H1 (cell line): Measurements from ENCODE around the gene HIC1. TPM values are rescaled to one million over a fixed set of nuclear protein-coding genes. Genes with fewer than 3 reads are reported as not detected.

Source experiments
- CTCF ChIA-PET: fragments of 300-600 bp; sonication (Branson Sonifier 250); formaldehyde crosslinking; loops from one replicate; lab custom pipeline; 2021; ENCODE audit not compliant: partially characterized antibody; lab: Charles Lee
- POLR2A ChIA-PET: fragments of 300-600 bp; sonication (Branson Sonifier 250); formaldehyde crosslinking; loops from one replicate; lab custom pipeline; 2021; ENCODE audit warnings: inconsistent platforms; ENCODE audit not compliant: partially characterized antibody; lab: Charles Lee
- DNase-seq, 2 experiments: peaks; one replicate each; pipeline versions ENCODE4 v3.0.0 to v3.0.0-alpha.2; 2010 to 2022; ENCODE audit warnings: low spot score in 2 of 2, low read depth in 1 of 2, mixed read lengths in 1 of 2
- FAIRE-seq: peaks from 2 replicates; lab custom pipeline; 2011; peaks lifted over from hg19 to GRCh38; lab: Jason Lieb, UNC
- H2AFZ ChIP-seq: 2 replicates; pipeline ENCODE4 v1.8.1; 2012; ENCODE audit warnings: low read length, inconsistent platforms
- H2AK5ac ChIP-seq: 2 replicates; pipeline ENCODE4 v1.6.1; 2013; ENCODE audit warnings: low read depth, low read length
- H2BK120ac ChIP-seq: replicated peaks from 2 replicates; pipeline ENCODE3; 2013; ENCODE audit warnings: low read depth, low read length, inconsistent platforms
- H2BK12ac ChIP-seq: 2 replicates; pipeline ENCODE4 v1.6.1; 2013; ENCODE audit warnings: low read depth, low read length
- H2BK15ac ChIP-seq: 2 replicates; pipeline ENCODE4 v1.6.1; 2013; ENCODE audit warnings: low read length
- H2BK20ac ChIP-seq: 2 replicates; pipeline ENCODE4 v1.6.1; 2013; ENCODE audit warnings: low read length
- H2BK5ac ChIP-seq: 2 replicates; pipeline ENCODE4 v1.6.1; 2013; ENCODE audit warnings: low read depth, low read length
- H3K14ac ChIP-seq: 2 replicates; pipeline ENCODE4 v1.6.1; 2013; ENCODE audit warnings: inconsistent platforms; ENCODE audit not compliant: insufficient read length
- H3K18ac ChIP-seq: 2 replicates; pipeline ENCODE4 v1.6.1; 2013; ENCODE audit warnings: low read length; ENCODE audit errors: extremely low read depth
- H3K23ac ChIP-seq: 2 replicates; pipeline ENCODE4 v1.6.1; 2013; ENCODE audit warnings: inconsistent platforms; ENCODE audit not compliant: insufficient read length
- H3K23me2 ChIP-seq: 2 replicates; pipeline ENCODE4 v1.6.1; 2013; ENCODE audit warnings: low read depth, low read length
- H3K27ac ChIP-seq: 2 replicates; pipeline ENCODE4 v1.6.1; 2011; ENCODE audit warnings: low read depth, low read length, inconsistent platforms
- H3K27me3 ChIP-seq, 4 experiments: replicated peaks in 1 of 4; 1 replicate in 1 of 4; 2 replicates in 3 of 4; pipeline versions ENCODE4 v1.6.1 to v1.8.1; 2011 to 2013; ENCODE audit warnings: low read length in 3 of 4, mild to moderate bottlenecking in 3 of 4, inconsistent platforms in 2 of 4, mixed read lengths in 2 of 4, moderate library complexity in 1 of 4; ENCODE audit not compliant: control insufficient read depth in 3 of 4, insufficient read depth in 3 of 4; ENCODE audit errors: extremely low read depth in 1 of 4
- H3K36me3 ChIP-seq, 4 experiments: 2 replicates each; pipeline versions ENCODE4 v1.6.1 to v1.8.1; 2011 to 2013; ENCODE audit warnings: mild to moderate bottlenecking in 4 of 4, low read length in 3 of 4, moderate library complexity in 2 of 4, control low read depth in 1 of 4, inconsistent platforms in 1 of 4; ENCODE audit not compliant: insufficient read depth in 4 of 4, control insufficient read depth in 2 of 4
- H3K4ac ChIP-seq: replicated peaks from 2 replicates; pipeline ENCODE3; 2013; ENCODE audit warnings: low read length, low read depth, mixed read lengths, inconsistent platforms; ENCODE audit not compliant: insufficient read length
- H3K4me1 ChIP-seq, 4 experiments: replicated peaks in 1 of 4; 1 replicate in 1 of 4; 2 replicates in 3 of 4; pipeline versions ENCODE4 v1.6.1 to v1.8.1; 2011 to 2013; ENCODE audit warnings: low read length in 3 of 4, inconsistent platforms in 2 of 4, mixed read lengths in 1 of 4; ENCODE audit not compliant: insufficient read depth in 4 of 4, control insufficient read depth in 3 of 4
- H3K4me2 ChIP-seq, 2 experiments: 2 replicates each; pipeline versions ENCODE4 v1.6.1 to v1.8.1; 2011 to 2013; ENCODE audit warnings: low read depth in 2 of 2, low read length in 2 of 2, control low read depth in 1 of 2, inconsistent platforms in 1 of 2, mild to moderate bottlenecking in 1 of 2; ENCODE audit not compliant: insufficient read depth in 1 of 2
- H3K4me3 ChIP-seq, 4 experiments: fragments of 200-600, 300-600 bp in 1 of 4; sonication (generic), shearing (Covaris generic), sonication (Bioruptor Twin) in 1 of 4; 2 replicates each; pipeline versions ENCODE4 v1.5.1 to v1.8.1; 2011 to 2016; ENCODE audit warnings: low read length in 4 of 4, low read depth in 3 of 4, control low read depth in 2 of 4, inconsistent platforms in 2 of 4, mild to moderate bottlenecking in 2 of 4, mixed read lengths in 1 of 4, moderate library complexity in 1 of 4; ENCODE audit not compliant: insufficient read depth in 2 of 4; ENCODE audit errors: extremely low read depth in 1 of 4
- H3K56ac ChIP-seq: replicated peaks from 2 replicates; pipeline ENCODE3; 2013; ENCODE audit warnings: low read depth, mild to moderate bottlenecking, mixed read lengths, low read length, inconsistent platforms; ENCODE audit not compliant: insufficient read length
- H3K79me1 ChIP-seq: 2 replicates; pipeline ENCODE4 v1.6.1; 2013; ENCODE audit warnings: low read depth, low read length, control low read depth
- H3K79me2 ChIP-seq, 2 experiments: 2 replicates each; pipeline versions ENCODE4 v1.6.1 to v1.8.1; 2012 to 2013; ENCODE audit warnings: low read length in 2 of 2, mild to moderate bottlenecking in 2 of 2, inconsistent platforms in 1 of 2; ENCODE audit not compliant: insufficient read depth in 2 of 2, control insufficient read depth in 1 of 2
- H3K9ac ChIP-seq, 4 experiments: replicated peaks in 1 of 4; 1 replicate in 1 of 4; 2 replicates in 3 of 4; pipeline versions ENCODE4 v1.6.1 to v1.8.1; 2011 to 2013; ENCODE audit warnings: low read depth in 3 of 4, low read length in 3 of 4, control low read depth in 2 of 4, mild to moderate bottlenecking in 2 of 4, moderate library complexity in 2 of 4, inconsistent platforms in 1 of 4; ENCODE audit errors: extremely low read depth in 1 of 4
- H3K9me3 ChIP-seq, 2 experiments: 2 replicates each; pipeline versions ENCODE4 v1.6.1 to v1.8.1; 2012 to 2013; ENCODE audit warnings: mild to moderate bottlenecking in 2 of 2, moderate library complexity in 2 of 2, control low read depth in 1 of 2, inconsistent platforms in 1 of 2, low read depth in 1 of 2, low read length in 1 of 2, mixed read lengths in 1 of 2; ENCODE audit not compliant: insufficient read depth in 2 of 2
- H4K20me1 ChIP-seq, 2 experiments: replicated peaks in 1 of 2; 2 replicates each; pipeline versions ENCODE3 to v1.8.1; 2011 to 2013; ENCODE audit warnings: inconsistent platforms in 2 of 2, low read length in 2 of 2, mild to moderate bottlenecking in 1 of 2; ENCODE audit not compliant: insufficient read depth in 2 of 2, control insufficient read depth in 1 of 2
- H4K5ac ChIP-seq: 2 replicates; pipeline ENCODE4 v1.6.1; 2013; ENCODE audit warnings: low read length, low read depth, mixed read lengths, inconsistent platforms; ENCODE audit not compliant: insufficient read length
- H4K8ac ChIP-seq: 2 replicates; pipeline ENCODE4 v1.8.0; 2013; ENCODE audit warnings: mild to moderate bottlenecking, moderate library complexity, low read length, inconsistent platforms; ENCODE audit not compliant: insufficient read depth; ENCODE audit errors: extremely low read depth
- H4K91ac ChIP-seq: replicated peaks from 2 replicates; pipeline ENCODE3; 2013; ENCODE audit warnings: low read length, mixed read lengths, inconsistent platforms; ENCODE audit not compliant: insufficient read length
- BRCA1 ChIP-seq: IDR thresholded peaks from 2 replicates; pipeline ENCODE4 v1.6.1; 2012; ENCODE audit warnings: low read depth, low read length, improper control_type of control experiment
- CBX8 ChIP-seq: fragments of 300-800, 300-1000 bp; sonication (generic); IDR thresholded peaks from 2 replicates; pipeline ENCODE4 v1.7.1; 2016; ENCODE audit warnings: low read depth, low read length, borderline replicate concordance
- CREB1 ChIP-seq: IDR thresholded peaks from 2 replicates; pipeline ENCODE4 v1.6.1; 2012; ENCODE audit warnings: inconsistent platforms
- CTBP2 ChIP-seq: IDR thresholded peaks from 2 replicates; pipeline ENCODE4 v1.7.0; 2011; ENCODE audit warnings: borderline replicate concordance, mild to moderate bottlenecking, moderate library complexity, mixed read lengths, low read length; ENCODE audit not compliant: insufficient read depth, insufficient read length
- GTF2F1 ChIP-seq: IDR thresholded peaks from 2 replicates; pipeline ENCODE4 v1.6.1; 2012; ENCODE audit warnings: low read depth, low read length, improper control_type of control experiment, borderline replicate concordance
- KDM1A ChIP-seq: fragments of 200-600, 300-600 bp; sonication (generic); IDR thresholded peaks from 2 replicates; pipeline ENCODE4 v1.7.1; 2016; ENCODE audit warnings: mild to moderate bottlenecking, low read length, borderline replicate concordance
- POLR2A ChIP-seq, 2 experiments: IDR thresholded peaks; 1 replicate in 1 of 2; 2 replicates in 1 of 2; pipeline ENCODE4 v1.6.1; 2011; ENCODE audit warnings: low read depth in 2 of 2, low read length in 2 of 2, mild to moderate bottlenecking in 2 of 2; ENCODE audit errors: control extremely low read depth in 1 of 2
- RAD21 ChIP-seq, 2 experiments: IDR thresholded peaks in 1 of 2; conservative IDR thresholded peaks in 1 of 2; 2 replicates each; pipeline ENCODE4 v1.6.1; 2011; ENCODE audit warnings: low read depth in 2 of 2, low read length in 2 of 2, improper control_type of control experiment in 1 of 2, inconsistent platforms in 1 of 2, mild to moderate bottlenecking in 1 of 2, moderate library complexity in 1 of 2
- RFX5 ChIP-seq: IDR thresholded peaks from 2 replicates; pipeline ENCODE4 v1.6.1; 2011; ENCODE audit warnings: low read depth, low read length, improper control_type of control experiment, borderline replicate concordance
- RXRA ChIP-seq: IDR thresholded peaks from 2 replicates; pipeline ENCODE4 v1.6.1; 2011; ENCODE audit warnings: low read depth, mild to moderate bottlenecking, low read length, moderate library complexity; ENCODE audit not compliant: insufficient read depth
- SAP30 ChIP-seq: fragments of 300-600 bp; sonication (generic); IDR thresholded peaks from 2 replicates; pipeline ENCODE4 v1.7.1; 2012; ENCODE audit warnings: low read length, moderate library complexity, mild to moderate bottlenecking, inconsistent platforms; ENCODE audit not compliant: insufficient read depth, insufficient replicate concordance
- SP2 ChIP-seq: IDR thresholded peaks from 2 replicates; pipeline ENCODE4 v1.6.1; 2012; ENCODE audit warnings: mild to moderate bottlenecking, low read length, inconsistent platforms
- WGBS, 2 experiments: shearing (Covaris generic) in 1 of 2; methylation state at CpG; one replicate each; pipeline versions ENCODE4 v1.1.6 to v1.1.7; 2013 to 2015; ENCODE audit warnings: low lambda C conversion rate in 2 of 2, mixed read lengths in 2 of 2, inconsistent platforms in 1 of 2, low coverage in 1 of 2, missing lambda C conversion rate in 1 of 2; ENCODE audit not compliant: insufficient replicate concordance in 2 of 2, insufficient coverage in 1 of 2, insufficient read length in 1 of 2; ENCODE audit errors: extremely low coverage in 1 of 2, missing lambda C conversion rate in 1 of 2; 5-methylcytosine and 5-hydroxymethylcytosine counted together
- polyA plus RNA-seq, 7 experiments: library from polyadenylated mRNA; depleted of rRNA in 3 of 7; stranded (reverse) in 5 of 7; unstranded in 2 of 7; fragments of >200 nt in 5 of 7; fragments of 200-250 nt in 2 of 7; gene quantifications; 1 replicate in 5 of 7; 2 replicates in 1 of 7; 4 replicates in 1 of 7; pipeline versions ENCODE4 v1.2.1 to v1.2.3, GENCODE V29; 2011 to 2013; ENCODE audit warnings: missing spikeins in 2 of 7, mixed read lengths in 2 of 7
- total RNA-seq: library from RNA; stranded (reverse); fragmentation: NEBNext Ultra II Directional; extraction: Animal tissue kit (Norgen Biotek cat#: 25700); gene quantifications from 2 replicates; pipeline ENCODE4 v1.2.1, GENCODE V29; 2021

Gene HIC1
- total and polyA plus RNA-seq, 2 of the 8 experiments (the other 6 are each of a cell fraction or from before 2014, with no cell fraction given), result 0.06 to 0.09 TPM

DNA sequence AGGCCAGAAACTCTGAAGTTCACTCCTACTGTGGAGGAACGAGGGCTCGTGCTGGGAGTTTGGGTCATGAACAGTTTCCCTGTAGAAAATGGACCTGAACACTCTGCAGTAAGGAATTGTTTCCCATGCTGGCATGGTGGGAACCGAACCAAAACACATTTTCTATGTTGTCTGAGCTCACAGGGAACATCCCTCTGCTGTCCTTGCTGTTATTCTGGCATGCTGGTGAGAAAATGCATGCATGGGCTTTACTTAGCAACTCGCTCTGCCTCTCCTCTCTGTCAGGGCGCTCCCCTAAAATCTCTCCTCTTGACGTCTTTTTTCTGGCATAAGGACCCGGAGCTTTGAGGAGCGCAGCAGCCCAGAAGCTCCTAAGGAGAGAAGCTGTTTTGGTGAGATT, 35.2 kb upstream of the HIC1 start:
- no peak overlapping the region for H3K4ac ChIP-seq
- POLR2A ChIA-PET, result interaction anchor here (0.6 to 0.7 kb wide), 2 partner anchors 93 to 602 kb away, joined by 3 to 5 read pairs; no protein-coding TSS in a partner anchor
- H3K18ac ChIP-seq, result no peak overlapping the region
- H3K23me2 ChIP-seq, result peaks cover 4% of the 10 kb centered on the region; the same call in 1 of the 2 replicates
- H3K36me3 ChIP-seq, result peaks cover 0 to 3% (median 0%) of the 10 kb centered on the region in 4 experiments; a peak in 1 of 8 replicates
- TF ChIP-seq KDM1A, result no peak
- TF ChIP-seq POLR2A (IDR thresholded peaks at IDR 0.05; ENCODE audit: control extremely low read depth in 1 of 2, low read depth in 2 of 2, low read length in 2 of 2), result no peak
- TF ChIP-seq CTBP2, result no peak
- no peak for TF ChIP-seq CREB1
- TF ChIP-seq GTF2F1, result no peak
- TF ChIP-seq SAP30, result no peak
- TF ChIP-seq CBX8, result no peak
- TF ChIP-seq RFX5, result no peak
- no peak for TF ChIP-seq RAD21 (IDR thresholded peaks at IDR 0.05 in 1 of 2, conservative IDR thresholded peaks at IDR 0.05 in 1 of 2; ENCODE audit: low read depth in 2 of 2, low read length in 2 of 2)
- no peak for TF ChIP-seq SP2
- no peak for TF ChIP-seq BRCA1
- no peak for TF ChIP-seq RXRA
- TF ChIP-seq, all 59 proteins: peak for 0
- Histone ChIP-seq H4K5ac (no peak overlapping the region), H2BK120ac (no peak overlapping the region), H2BK20ac (no peak overlapping the region), H3K27me3 (peaks cover 22 to 59% (median 53%) of the 10 kb centered on the region in 4 experiments), H2BK5ac (no peak overlapping the region), H3K4me2 (no peak overlapping the region), H3K79me1 (no peaks in the 10 kb centered on the region), H2BK12ac (no peak overlapping the region), H3K4me3 (no peak overlapping the region), H2AFZ (no peak overlapping the region), H4K8ac (no peak overlapping the region), H3K4me1 (peaks cover 0 to 12% (median 6%) of the 10 kb centered on the region in 4 experiments; a peak in 6 of 7 replicates), H3K27ac (no peak overlapping the region), H3K23ac (no peak overlapping the region), H4K91ac (no peak overlapping the region), H4K20me1 (peaks cover 2% of the 10 kb centered on the region in 2 experiments), H2BK15ac (no peak overlapping the region), H3K56ac (no peak overlapping the region), H3K14ac (no peak overlapping the region), H3K9me3 (no peaks in the 10 kb centered on the region), H2AK5ac (no peak overlapping the region), H3K79me2 (no peaks in the 10 kb centered on the region), H3K9ac (no peak overlapping the region)
- 86% methylated on average over 8 of the region's 8 CpGs; no CpG with 5 or more reads in 1 of the 2 experiments for WGBS, 2 experiments
- CTCF ChIA-PET, result interaction anchor here (0.8 to 1.9 kb wide), 9 partner anchors 9 to 154 kb away, joined by 3 to 6 read pairs (median 4); no protein-coding TSS in a partner anchor
- FAIRE-seq, result no peak
- DNase-seq, result no peak
